Stimulated activated CD8-positive, alpha-beta memory T cell treated with anti-CD3 and anti-CD28 coated beads, Interleukin-4, amount 100 ng/mL, for 4 hours (primary cell): ENCODE measurements around the gene IMPDH1.
"Not testable (repeated sequence)": the region's sequence is repeated elsewhere in the genome, so short reads cannot be mapped to it uniquely, and the experiment has no call there.

Source experiments
- DNase-seq, 2 donors: peaks; one replicate each; pipeline ENCODE4 v3.0.0-alpha.2; 2020; ENCODE audit warnings: low read depth in 2 of 2, low spot score in 1 of 2

IMPDH1 gene

GRCh38 chr7:128409596-128410450, at the start of gene IMPDH1:
Gene IMPDH1, minus strand, starts transcription at chr7:128409982. Its CDS starts 81 bp downstream, at chr7:128409901.
- DNase-seq = peak; percentile 68 to 74

GRCh38 chr7:128459394-128459878, 49.7 kb upstream of the IMPDH1 start:
- DNase-seq = peak in 1 of 2 donors; percentile 43

GRCh38 chr7:128458956-128459355, 49.2 kb upstream of the IMPDH1 start:
- DNase-seq = no peak

- not testable (repeated sequence) for DNase-seq
Measured at GRCh38 chr7:128457385-128457784, 47.6 kb upstream of the IMPDH1 start.

- no peak for DNase-seq
Measured at GRCh38 chr7:128456255-128456725, 46.5 kb upstream of the IMPDH1 start.

GRCh38 chr7:128455543-128456254, 45.9 kb upstream of the IMPDH1 start, which contains the start of gene HILPDA:
Gene HILPDA, plus strand, starts transcription at chr7:128455878. Its CDS starts 1,391 bp downstream, at chr7:128457269.
- peak; percentile 78 to 86 for DNase-seq

- no peak for DNase-seq
Measured at GRCh38 chr7:128454808-128455542, 45.2 kb upstream of the IMPDH1 start.

GRCh38 chr7:128453836-128454804, 44.3 kb upstream of the IMPDH1 start:
- no peak for DNase-seq

- no peak for DNase-seq
Measured at GRCh38 chr7:128452552-128452951, 42.8 kb upstream of the IMPDH1 start.

GRCh38 chr7:128450913-128451312, 41.1 kb upstream of the IMPDH1 start:
- DNase-seq = no peak

- no peak for DNase-seq
Measured at GRCh38 chr7:128450409-128450808, 40.6 kb upstream of the IMPDH1 start.

GRCh38 chr7:128448751-128449302, 39.0 kb upstream of the IMPDH1 start:
- DNase-seq = no peak

GRCh38 chr7:128447941-128448564, 38.3 kb upstream of the IMPDH1 start:
- no peak for DNase-seq

- DNase-seq = no peak
Measured at GRCh38 chr7:128446306-128446705, 36.5 kb upstream of the IMPDH1 start.

- DNase-seq = no peak
Measured at GRCh38 chr7:128443831-128444600, 34.2 kb upstream of the IMPDH1 start.

- DNase-seq = no peak
Measured at GRCh38 chr7:128442356-128442755, 32.6 kb upstream of the IMPDH1 start.

GRCh38 chr7:128437426-128438332, 27.9 kb upstream of the IMPDH1 start:
- DNase-seq = no peak
